Measurements from ENCODE around the gene ANKH.

Gene ANKH

DNA sequence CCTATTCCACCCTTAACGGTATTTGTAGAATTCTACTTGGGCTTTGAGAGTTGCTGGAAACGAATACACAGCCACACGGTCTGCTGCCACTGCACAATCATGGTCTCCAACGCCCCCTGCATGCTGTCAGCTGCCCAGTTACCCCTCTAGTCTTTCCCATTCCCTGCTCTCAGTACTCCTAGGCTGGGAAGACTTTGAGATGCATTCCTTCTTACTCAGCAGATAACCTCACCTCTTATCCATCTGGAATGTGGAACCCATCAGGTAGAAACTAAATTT, 92.8 kb downstream of the ANKH start:
- no peaks in the 10 kb centered on the region for H3K27me3 ChIP-seq (ENCODE audit: insufficient read depth, low read length)
- no peak overlapping the region for H3K4me3 ChIP-seq (ENCODE audit: low read length)
- H3K9me3 ChIP-seq (ENCODE audit: low read length) = peaks cover under 1% of the 10 kb centered on the region
- H2AFZ ChIP-seq (ENCODE audit: low read depth, low read length) = no peak overlapping the region
- peaks cover 4% of the 10 kb centered on the region for H3K4me1 ChIP-seq (ENCODE audit: insufficient read depth, low read length)
- H3K36me3 ChIP-seq (ENCODE audit: insufficient read depth, low read length) = no peaks in the 10 kb centered on the region

DNA sequence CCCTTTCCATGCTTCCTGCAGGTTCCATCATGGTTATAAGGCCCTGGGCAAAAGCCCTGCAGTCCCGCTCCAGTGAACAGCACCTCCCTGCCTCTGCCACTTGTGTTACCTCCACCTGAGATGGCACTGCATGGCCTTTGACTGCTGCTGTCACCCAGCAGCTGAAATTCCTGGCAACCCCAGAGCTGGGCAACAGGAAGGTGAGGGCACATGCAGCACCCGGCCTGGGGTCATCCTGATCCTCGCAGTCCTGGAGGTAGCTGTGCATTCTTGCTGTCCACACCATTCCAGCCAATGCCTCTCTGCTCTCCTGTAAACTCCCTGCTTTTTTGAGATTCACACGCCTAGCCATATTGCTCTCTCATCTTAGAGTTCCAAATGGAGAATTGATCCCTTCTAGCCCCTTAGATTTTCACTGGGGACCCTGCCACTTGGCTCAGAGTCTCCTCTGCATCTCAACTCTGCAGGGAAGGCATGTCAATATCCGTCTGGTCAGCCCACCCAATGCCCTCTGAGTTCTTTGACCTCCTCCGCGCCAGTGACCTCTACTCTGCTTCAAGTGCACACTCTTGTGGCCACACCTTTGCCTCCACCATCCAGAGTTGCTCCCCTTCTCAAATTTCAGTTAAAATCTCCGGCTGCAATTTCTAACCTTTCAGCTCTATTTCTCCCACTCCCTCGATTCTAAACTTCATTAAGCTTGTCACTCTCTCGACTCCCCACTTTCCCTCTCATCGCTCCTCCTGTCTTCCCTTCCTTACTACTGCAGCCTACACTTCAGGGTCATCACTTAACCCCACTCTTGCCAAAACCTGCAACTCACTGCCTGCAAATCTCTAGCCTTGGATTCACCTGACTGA, 93.4 kb downstream of the ANKH start:
- Histone ChIP-seq H3K4me3 (ENCODE audit: low read length) (no peak overlapping the region), H2AFZ (ENCODE audit: low read depth, low read length) (no peak overlapping the region), H3K36me3 (ENCODE audit: insufficient read depth, low read length) (no peaks in the 10 kb centered on the region), H3K27me3 (ENCODE audit: insufficient read depth, low read length) (no peaks in the 10 kb centered on the region), H3K9me3 (ENCODE audit: low read length) (no peaks in the 10 kb centered on the region), H3K4me1 (ENCODE audit: insufficient read depth, low read length) (peaks cover 9% of the 10 kb centered on the region)

DNA sequence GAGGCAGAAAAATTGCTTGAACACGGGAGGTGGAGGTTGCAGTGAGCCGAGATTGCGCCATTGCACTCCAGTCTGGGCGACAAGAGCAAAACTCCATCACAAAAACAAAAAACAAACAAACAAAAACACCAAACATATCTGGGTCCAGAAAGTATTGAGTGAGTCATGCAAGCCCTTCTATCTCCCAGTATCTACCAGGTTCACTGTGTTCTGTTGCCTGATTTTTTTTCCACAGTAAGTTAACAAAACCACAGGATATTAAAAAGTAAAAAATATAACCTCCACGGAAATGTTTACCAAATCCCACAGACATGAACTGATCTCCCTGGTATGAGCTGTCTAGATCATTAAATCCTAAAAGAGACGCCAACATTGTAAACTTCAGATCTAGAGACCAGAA, 94.4 kb downstream of the ANKH start:
- Histone ChIP-seq H3K4me3 (ENCODE audit: low read length) (no peak overlapping the region), H3K9me3 (ENCODE audit: low read length) (no peaks in the 10 kb centered on the region), H3K27me3 (ENCODE audit: insufficient read depth, low read length) (no peaks in the 10 kb centered on the region), H2AFZ (ENCODE audit: low read depth, low read length) (no peak overlapping the region), H3K36me3 (ENCODE audit: insufficient read depth, low read length) (no peaks in the 10 kb centered on the region), H3K4me1 (ENCODE audit: insufficient read depth, low read length) (peaks cover 10% of the 10 kb centered on the region)

DNA sequence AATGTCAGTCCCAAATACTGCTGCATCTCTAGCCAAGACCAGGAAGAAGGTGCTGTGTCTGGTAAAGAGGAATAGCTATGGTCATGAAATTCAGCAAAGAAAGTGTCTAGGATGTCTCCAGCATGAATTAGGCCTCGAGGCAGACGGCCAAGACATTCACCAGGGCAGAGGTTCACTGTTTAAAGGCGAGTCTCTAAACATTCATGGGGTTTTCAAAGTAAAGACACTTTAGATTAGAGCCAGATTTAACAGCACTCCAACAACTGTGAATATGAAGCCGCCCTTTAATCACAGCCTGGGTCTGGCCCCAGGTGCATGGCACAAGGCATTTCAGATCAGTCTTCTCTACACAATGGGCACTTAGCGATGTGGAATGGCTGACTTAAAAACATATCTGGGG, 95.0 kb downstream of the ANKH start:
- H3K27me3 ChIP-seq (ENCODE audit: insufficient read depth, low read length) = no peaks in the 10 kb centered on the region

DNA sequence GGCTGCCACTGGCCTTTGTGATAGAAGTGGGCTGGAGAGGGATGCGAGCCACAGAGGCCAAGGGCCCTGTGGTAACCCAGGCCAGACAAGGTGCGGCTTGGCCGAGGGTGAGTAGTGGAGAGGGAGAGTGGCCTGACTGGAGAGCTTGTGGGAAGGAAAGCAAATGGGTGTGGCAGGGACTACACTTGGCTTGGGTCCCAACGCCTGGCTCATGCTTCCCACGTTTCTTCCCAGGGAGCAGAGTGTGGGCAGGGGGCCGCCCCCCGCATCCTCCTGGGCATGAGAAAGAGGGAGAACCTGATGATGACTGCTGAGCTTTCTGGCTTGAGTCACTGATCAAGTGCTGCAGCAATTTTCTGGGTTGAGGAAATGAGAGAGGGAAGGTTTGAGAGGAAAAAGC, 95.7 kb downstream of the ANKH start:
- Histone ChIP-seq H2AFZ (ENCODE audit: low read depth, low read length) (no peak overlapping the region), H3K4me3 (ENCODE audit: low read length) (no peak overlapping the region), H3K27me3 (ENCODE audit: insufficient read depth, low read length) (no peaks in the 10 kb centered on the region), H3K36me3 (ENCODE audit: insufficient read depth, low read length) (no peaks in the 10 kb centered on the region), H3K9me3 (ENCODE audit: low read length) (no peaks in the 10 kb centered on the region), H3K4me1 (ENCODE audit: insufficient read depth, low read length) (peaks cover 10% of the 10 kb centered on the region)

More for the DNA sequence above, 95.0 kb downstream of the ANKH start:
- Histone ChIP-seq H3K36me3 (ENCODE audit: insufficient read depth, low read length) (no peaks in the 10 kb centered on the region), H3K9me3 (ENCODE audit: low read length) (no peaks in the 10 kb centered on the region), H3K4me3 (ENCODE audit: low read length) (no peak overlapping the region), H2AFZ (ENCODE audit: low read depth, low read length) (no peak overlapping the region), H3K4me1 (ENCODE audit: insufficient read depth, low read length) (peaks cover 10% of the 10 kb centered on the region)

DNA sequence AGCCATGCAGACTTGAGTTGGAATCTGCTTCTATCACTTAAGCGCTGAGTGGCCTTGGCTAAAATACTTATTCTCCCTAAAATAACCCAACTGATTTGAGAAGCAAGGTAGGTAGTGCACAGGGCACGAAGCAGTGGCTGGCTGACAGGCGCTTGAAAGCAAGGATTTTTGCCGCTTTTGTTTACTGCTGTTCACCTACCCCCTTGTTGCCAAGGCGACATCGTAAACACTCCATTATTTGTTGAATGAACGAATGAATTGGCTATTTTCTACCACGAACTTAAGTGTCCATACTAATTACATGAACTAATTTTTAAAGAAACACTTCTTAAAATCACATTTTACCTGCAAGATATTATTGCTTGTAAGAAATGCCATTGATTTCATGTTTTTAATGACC, 98.0 kb downstream of the ANKH start:
- H3K27me3 ChIP-seq (ENCODE audit: insufficient read depth, low read length) = no peaks in the 10 kb centered on the region
- no peak overlapping the region for H2AFZ ChIP-seq (ENCODE audit: low read depth, low read length)
- peaks cover 10% of the 10 kb centered on the region for H3K4me1 ChIP-seq (ENCODE audit: insufficient read depth, low read length)
- no peak overlapping the region for H3K4me3 ChIP-seq (ENCODE audit: low read length)
- no peaks in the 10 kb centered on the region for H3K9me3 ChIP-seq (ENCODE audit: low read length)
- H3K36me3 ChIP-seq (ENCODE audit: insufficient read depth, low read length) = no peaks in the 10 kb centered on the region

DNA sequence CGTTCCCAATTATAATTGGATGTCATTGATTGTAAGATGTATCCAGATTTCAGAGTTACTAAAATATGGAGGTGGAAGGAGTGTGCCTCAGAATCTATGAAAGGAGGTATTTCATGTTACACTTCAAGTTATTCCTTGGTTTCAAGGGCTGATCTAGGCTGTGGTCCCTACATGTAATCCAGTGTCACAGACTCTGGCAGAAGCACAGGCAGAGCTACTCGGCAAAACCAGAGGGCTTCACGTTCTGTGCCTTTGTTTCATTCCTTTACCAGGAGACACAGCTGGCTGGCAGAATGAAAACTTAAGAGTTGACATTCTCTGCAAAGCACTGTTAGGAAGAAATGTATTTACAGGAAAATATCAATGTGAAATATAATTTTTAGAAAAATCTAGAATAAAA, 99.6 kb downstream of the ANKH start:
- H3K36me3 ChIP-seq (ENCODE audit: insufficient read depth, low read length) = no peaks in the 10 kb centered on the region
- H3K4me1 ChIP-seq (ENCODE audit: insufficient read depth, low read length) = peaks cover 10% of the 10 kb centered on the region
- no peaks in the 10 kb centered on the region for H3K9me3 ChIP-seq (ENCODE audit: low read length)
- no peak overlapping the region for H2AFZ ChIP-seq (ENCODE audit: low read depth, low read length)
- no peak overlapping the region for H3K4me3 ChIP-seq (ENCODE audit: low read length)
- H3K27me3 ChIP-seq (ENCODE audit: insufficient read depth, low read length) = no peaks in the 10 kb centered on the region

DNA sequence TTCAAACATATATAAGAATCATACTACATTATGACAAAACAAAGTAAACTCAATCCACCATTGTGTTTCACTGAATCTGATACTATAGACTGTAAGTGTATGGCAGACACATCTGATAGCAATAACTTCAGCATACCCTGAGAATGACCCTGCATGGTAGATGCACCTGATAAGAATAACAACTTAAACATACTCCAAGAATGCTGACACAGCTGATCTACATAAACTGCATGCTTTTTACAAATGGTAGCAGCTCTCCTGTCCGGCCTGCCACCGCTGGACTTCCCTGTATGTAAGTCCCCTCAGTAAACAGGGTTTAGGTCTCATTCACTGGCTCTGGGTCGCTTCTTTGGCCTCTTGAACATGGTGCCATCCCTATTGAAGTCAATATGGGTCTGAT, 100.4 kb downstream of the ANKH start:
- H3K36me3 ChIP-seq (ENCODE audit: insufficient read depth, low read length) = no peaks in the 10 kb centered on the region

DNA sequence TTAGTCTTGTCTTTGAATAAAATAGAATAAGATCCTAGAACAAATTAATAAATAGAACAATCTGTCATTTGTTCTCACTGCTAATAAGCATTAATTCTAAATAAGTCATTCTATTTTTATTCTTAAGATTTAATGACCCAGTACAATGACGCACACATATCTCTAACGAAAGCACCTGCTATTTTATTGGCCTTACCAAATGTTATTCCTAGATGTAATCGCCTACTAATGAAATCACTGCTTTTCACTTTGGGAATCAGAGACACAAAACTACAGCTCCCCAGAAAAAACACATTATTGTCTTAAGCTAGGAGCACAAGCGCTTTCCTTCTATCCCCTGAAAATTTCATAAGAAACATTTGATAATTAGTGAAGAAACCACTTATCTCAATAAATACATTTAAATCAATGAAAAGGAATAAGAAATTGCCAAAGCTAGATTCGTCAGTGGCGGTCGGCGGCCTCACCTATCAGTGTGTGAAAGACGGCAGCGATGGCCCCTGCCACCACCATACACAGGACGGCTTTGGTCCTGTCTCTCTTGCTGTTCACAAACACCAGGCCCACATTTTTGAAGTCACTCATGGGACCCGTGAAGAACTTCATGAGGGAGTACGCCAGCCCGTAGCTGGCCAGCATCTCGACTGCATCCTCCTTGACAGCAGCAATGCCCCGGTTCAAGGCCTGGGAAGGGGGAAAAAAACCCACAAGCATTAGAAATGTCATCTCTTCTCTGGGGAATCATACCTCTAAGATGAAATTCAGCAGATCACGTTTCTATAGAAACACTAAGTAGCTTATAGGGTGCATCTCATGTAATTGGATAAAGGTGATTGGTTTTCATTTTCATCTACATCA, 102.8 kb downstream of the ANKH start:
- H3K36me3 ChIP-seq (ENCODE audit: insufficient read depth, low read length) = no peaks in the 10 kb centered on the region
- no peaks in the 10 kb centered on the region for H3K9me3 ChIP-seq (ENCODE audit: low read length)
- H3K4me3 ChIP-seq (ENCODE audit: low read length) = no peak overlapping the region
- peaks cover 9% of the 10 kb centered on the region for H3K4me1 ChIP-seq (ENCODE audit: insufficient read depth, low read length)
- no peaks in the 10 kb centered on the region for H3K27me3 ChIP-seq (ENCODE audit: insufficient read depth, low read length)
- no peak overlapping the region for H2AFZ ChIP-seq (ENCODE audit: low read depth, low read length)

More for the DNA sequence above, 100.4 kb downstream of the ANKH start:
- no peak overlapping the region for H2AFZ ChIP-seq (ENCODE audit: low read depth, low read length)
- no peaks in the 10 kb centered on the region for H3K27me3 ChIP-seq (ENCODE audit: insufficient read depth, low read length)
- H3K9me3 ChIP-seq (ENCODE audit: low read length) = no peaks in the 10 kb centered on the region
- peaks cover 10% of the 10 kb centered on the region for H3K4me1 ChIP-seq (ENCODE audit: insufficient read depth, low read length)
- H3K4me3 ChIP-seq (ENCODE audit: low read length) = no peak overlapping the region

DNA sequence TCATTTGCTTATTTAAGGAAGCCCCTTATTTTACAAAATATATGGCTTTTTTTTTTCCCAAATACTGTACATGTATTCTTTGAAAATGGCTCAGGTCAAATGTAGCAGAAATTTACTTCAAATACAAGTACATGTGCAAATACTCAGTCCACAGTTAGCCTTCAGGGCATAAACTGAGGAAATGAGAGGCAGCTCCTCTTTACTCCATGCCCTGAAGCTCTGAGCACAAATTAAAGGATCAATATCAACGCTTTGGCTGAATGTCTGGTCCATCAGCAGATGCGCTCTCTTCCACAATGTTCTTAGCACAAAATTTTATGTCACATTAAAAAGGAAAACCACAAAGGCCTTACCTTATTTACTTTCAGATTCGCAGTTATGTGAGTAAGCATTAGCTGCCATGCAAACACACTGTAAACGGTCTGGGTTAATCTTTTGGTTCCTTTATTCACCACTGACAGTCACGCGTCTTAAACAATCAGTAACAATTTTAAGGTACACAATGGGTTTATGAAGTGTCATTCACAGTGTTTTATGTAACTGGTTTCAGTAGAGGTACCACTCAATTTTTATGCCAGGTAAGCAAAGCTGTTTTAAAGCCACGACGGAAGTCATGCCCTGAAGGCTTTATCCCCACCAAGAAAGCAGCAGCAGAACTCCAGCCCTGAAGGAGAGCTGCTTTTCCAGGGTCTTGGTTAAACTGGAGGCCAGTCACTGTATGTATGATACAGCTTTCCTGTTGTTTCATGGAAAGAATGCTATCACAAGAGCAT, 103.7 kb downstream of the ANKH start:
- H3K9me3 ChIP-seq (ENCODE audit: low read length) = no peaks in the 10 kb centered on the region
- H3K4me1 ChIP-seq (ENCODE audit: insufficient read depth, low read length) = peaks cover 3% of the 10 kb centered on the region
- no peak overlapping the region for H2AFZ ChIP-seq (ENCODE audit: low read depth, low read length)
- no peaks in the 10 kb centered on the region for H3K36me3 ChIP-seq (ENCODE audit: insufficient read depth, low read length)
- no peak overlapping the region for H3K4me3 ChIP-seq (ENCODE audit: low read length)
- H3K27me3 ChIP-seq (ENCODE audit: insufficient read depth, low read length) = no peaks in the 10 kb centered on the region

DNA sequence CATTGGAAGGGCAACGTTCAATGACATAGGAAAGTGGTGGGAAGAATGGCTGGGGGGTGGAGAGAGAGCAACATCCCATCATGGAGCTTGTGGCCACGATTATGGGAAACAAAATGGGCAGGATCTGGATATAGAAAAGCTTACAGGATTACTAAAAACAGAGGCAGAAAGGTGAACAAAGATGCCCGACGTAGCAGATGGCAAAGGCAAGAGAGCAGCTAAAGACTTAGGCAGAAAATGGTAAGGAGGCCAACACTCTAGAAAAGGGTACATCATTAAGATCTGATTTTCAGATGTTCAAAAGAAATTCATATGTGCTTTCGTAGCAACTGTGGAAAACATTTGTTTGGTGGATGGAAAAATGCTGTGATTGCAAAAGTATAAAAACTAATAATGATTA, 104.5 kb downstream of the ANKH start:
- Histone ChIP-seq H2AFZ (ENCODE audit: low read depth, low read length) (no peak overlapping the region), H3K9me3 (ENCODE audit: low read length) (no peaks in the 10 kb centered on the region), H3K4me1 (ENCODE audit: insufficient read depth, low read length) (peaks cover 3% of the 10 kb centered on the region), H3K36me3 (ENCODE audit: insufficient read depth, low read length) (no peaks in the 10 kb centered on the region), H3K4me3 (ENCODE audit: low read length) (no peak overlapping the region), H3K27me3 (ENCODE audit: insufficient read depth, low read length) (no peaks in the 10 kb centered on the region)

DNA sequence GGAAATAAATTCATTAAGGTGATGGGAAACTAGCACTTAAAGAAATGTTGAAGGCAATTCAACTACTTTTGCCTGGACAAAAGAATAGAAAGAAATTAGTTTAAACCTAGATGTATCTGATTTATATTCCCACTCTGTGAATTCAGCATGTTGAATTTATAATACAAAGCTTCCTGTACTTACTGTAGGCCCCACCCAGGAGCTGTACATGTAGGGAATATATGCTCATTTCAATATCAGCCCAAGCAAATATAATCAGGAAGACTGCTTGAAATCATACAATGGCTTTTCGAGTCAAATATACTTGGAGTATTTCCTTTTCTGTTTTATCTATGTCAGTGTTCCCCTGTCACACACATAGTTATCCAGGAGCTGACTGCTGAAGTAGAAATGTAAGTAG, 105.0 kb downstream of the ANKH start:
- Histone ChIP-seq H3K4me1 (ENCODE audit: insufficient read depth, low read length) (peaks cover 3% of the 10 kb centered on the region), H2AFZ (ENCODE audit: low read depth, low read length) (no peak overlapping the region), H3K9me3 (ENCODE audit: low read length) (no peaks in the 10 kb centered on the region), H3K36me3 (ENCODE audit: insufficient read depth, low read length) (no peaks in the 10 kb centered on the region), H3K4me3 (ENCODE audit: low read length) (no peak overlapping the region), H3K27me3 (ENCODE audit: insufficient read depth, low read length) (no peaks in the 10 kb centered on the region)

DNA sequence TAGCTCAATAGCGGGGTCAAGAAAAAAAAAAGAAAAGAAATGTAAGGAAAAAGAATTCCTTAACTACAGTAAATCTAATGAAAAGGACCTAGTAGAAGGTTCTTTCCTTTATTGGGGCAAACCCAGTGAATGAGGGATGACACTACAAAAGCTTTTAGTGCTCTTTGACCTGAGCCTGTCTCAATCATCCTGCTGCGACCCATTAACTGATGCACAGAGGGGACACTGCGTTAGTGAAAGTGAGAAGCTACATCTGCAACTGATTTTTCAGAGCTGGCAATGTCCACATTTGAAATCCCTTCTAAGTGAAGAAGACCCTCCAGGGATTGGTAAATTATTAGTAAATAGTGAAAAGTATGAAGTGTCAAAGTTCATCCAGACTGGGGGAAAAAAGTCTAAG, 106.0 kb downstream of the ANKH start:
- Histone ChIP-seq H3K4me3 (ENCODE audit: low read length) (no peak overlapping the region), H3K27me3 (ENCODE audit: insufficient read depth, low read length) (no peaks in the 10 kb centered on the region), H3K4me1 (ENCODE audit: insufficient read depth, low read length) (peaks cover 3% of the 10 kb centered on the region), H3K9me3 (ENCODE audit: low read length) (no peaks in the 10 kb centered on the region), H3K36me3 (ENCODE audit: insufficient read depth, low read length) (no peaks in the 10 kb centered on the region), H2AFZ (ENCODE audit: low read depth, low read length) (no peak overlapping the region)
